Kidney (tissue), 14 donors: ENCODE measurements around the gene EN1. TPM values are rescaled to one million over a fixed set of nuclear protein-coding genes. Genes with fewer than 3 reads are reported as not detected.

Experiments
- DNase-seq, 5 donors: peaks; one replicate each; pipeline ENCODE4 v3.0.0-alpha.2; 2013 to 2020
- FAIRE-seq: peaks from 2 replicates; lab custom pipeline; 2012; peaks lifted over from hg19 to GRCh38; lab: Jason Lieb, UNC
- H3K27ac ChIP-seq, 2 donors: one replicate each; pipeline ENCODE4 v1.7.0; 2013; ENCODE audit warnings: low read depth in 2 of 2, low read length in 2 of 2, inconsistent platforms in 1 of 2
- H3K27me3 ChIP-seq: one replicate; pipeline ENCODE4 v1.7.1; 2013; ENCODE audit warnings: low read length, inconsistent platforms; ENCODE audit not compliant: control insufficient read depth, insufficient read depth
- H3K36me3 ChIP-seq, 3 donors: one replicate each; pipeline versions ENCODE4 v1.7.0 to v1.7.1; 2013; ENCODE audit warnings: low read length in 3 of 3, control low read depth in 1 of 3, inconsistent platforms in 1 of 3; ENCODE audit not compliant: insufficient read depth in 3 of 3, control insufficient read depth in 2 of 3
- H3K4me1 ChIP-seq, 3 donors: one replicate each; pipeline versions ENCODE4 v1.7.0 to v1.7.1; 2013; ENCODE audit warnings: low read length in 3 of 3, inconsistent platforms in 1 of 3, low read depth in 1 of 3; ENCODE audit not compliant: control insufficient read depth in 2 of 3, insufficient read depth in 2 of 3
- H3K4me3 ChIP-seq, 3 donors: one replicate each; pipeline versions ENCODE4 v1.7.0 to v1.8.1; 2013; ENCODE audit warnings: low read length in 3 of 3, control low read depth in 1 of 3, inconsistent platforms in 1 of 3
- H3K9ac ChIP-seq, 3 donors: one replicate each; pipeline versions ENCODE4 v1.7.0 to v1.7.1; 2013; ENCODE audit warnings: low read length in 3 of 3, control low read depth in 1 of 3, inconsistent platforms in 1 of 3
- H3K9me3 ChIP-seq, 3 donors: one replicate each; pipeline versions ENCODE4 v1.7.0 to v1.7.1; 2013; ENCODE audit warnings: low read length in 3 of 3, control low read depth in 1 of 3, inconsistent platforms in 1 of 3; ENCODE audit not compliant: control insufficient read depth in 2 of 3, insufficient read depth in 1 of 3
- intact Hi-C: fragments of 100-400 bp; cut with DNase I; formaldehyde crosslinking; loops from one replicate; pipeline ENCODE4 v1.11.1; 2022
- polyA plus RNA-seq: library from polyadenylated mRNA; stranded (reverse); fragments of 350-450 nt; fragmentation: Illumina TruSeq; extraction: RNeasy Lipid Tissue Mini Kit (QIAGEN cat#74804); gene quantifications from one replicate; pipeline ENCODE4 v1.2.3, GENCODE V29; 2014; ENCODE audit warnings: low read depth, low replicate concordance; ENCODE audit not compliant: insufficient read depth
- total RNA-seq: library from RNA; stranded (reverse); fragmentation: NEBNext Ultra II Directional; extraction: Animal tissue kit (Norgen Biotek cat#: 25700); gene quantifications from one replicate; pipeline ENCODE4 v1.2.1, GENCODE V29; 2021
- TF ChIP-seq, protein P1 (sequence below): IDR thresholded peaks from 3 replicates; pipeline ENCODE4 v1.5.1; 2012; ENCODE audit warnings: mild to moderate bottlenecking, moderate library complexity, borderline replicate concordance; ENCODE audit not compliant: insufficient read depth; ENCODE audit errors: extremely low read depth
- donor health status: control.
- donor health status: control.
- donor health status: control.
- donor health status: control.
- donor health status: control.
- donor health status: DM: yes; HTN: yes; CAD: no.
- donor health status: Normal renal cell carcinoma (clear cell type).

The EN1 gene
- total and polyA plus RNA-seq, 2 donors from 2014 or later, result 0.16 TPM; not detected in 1

DNA sequence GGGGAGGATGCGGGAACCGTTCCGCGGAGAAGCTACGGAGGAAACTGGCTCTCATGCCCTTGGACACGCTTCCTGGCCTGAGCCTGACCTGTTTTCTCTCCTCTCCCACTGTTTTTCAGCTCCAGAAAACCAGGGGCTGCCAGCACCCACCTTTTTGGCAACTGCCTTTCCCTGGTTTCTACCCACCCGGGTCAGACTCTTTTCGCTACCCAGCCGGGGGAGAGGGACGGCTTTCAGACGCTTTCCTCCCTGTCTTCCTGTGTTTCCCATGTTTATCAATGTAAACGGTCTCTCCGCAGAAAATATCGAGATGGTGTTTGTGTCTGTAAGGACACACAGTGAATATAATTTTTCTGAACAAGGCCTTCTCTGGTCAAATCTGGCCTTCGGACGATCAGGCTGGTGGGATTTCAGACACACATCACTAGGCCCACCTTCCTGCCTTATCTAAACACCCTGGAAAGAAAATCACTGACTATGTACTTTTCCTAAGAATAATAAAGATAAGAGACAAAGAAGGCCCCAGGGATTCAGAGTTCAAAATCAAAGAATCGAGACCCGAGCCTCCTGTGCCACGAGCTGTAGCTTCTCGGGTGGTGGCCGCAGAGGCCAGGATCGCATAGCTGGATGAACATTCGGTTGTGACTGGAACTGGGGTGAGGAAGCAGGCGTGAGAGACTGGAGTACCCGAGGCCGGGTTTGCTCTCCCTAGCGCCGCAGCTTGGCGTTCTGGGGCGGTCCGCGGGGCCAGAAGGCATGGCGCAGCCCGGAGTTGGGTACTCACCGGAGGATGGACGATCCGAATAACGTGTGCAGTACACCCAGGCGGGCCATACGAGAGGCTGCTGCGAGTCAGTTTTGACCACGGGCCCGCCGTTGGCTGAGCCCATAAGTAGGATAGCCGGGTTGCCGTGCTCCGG is 1.7 kb downstream of the EN1 start:
- Histone ChIP-seq H3K27me3 (peaks cover 69% of the 10 kb centered on the region), H3K4me1 (peaks cover 0 to 8% (median 0%) of the 10 kb centered on the region in 3 donors), H3K9me3 (no peaks in the 10 kb centered on the region), H3K4me3 (no peak overlapping the region), H3K27ac (no peak overlapping the region), H3K36me3 (no peaks in the 10 kb centered on the region), H3K9ac (no peak overlapping the region)
- DNase-seq (peak in 2 of 5 donors; percentile 43 to 73), FAIRE-seq (no peak)
- intact Hi-C loops, result no loop called here
- TF ChIP-seq, protein P1, sequence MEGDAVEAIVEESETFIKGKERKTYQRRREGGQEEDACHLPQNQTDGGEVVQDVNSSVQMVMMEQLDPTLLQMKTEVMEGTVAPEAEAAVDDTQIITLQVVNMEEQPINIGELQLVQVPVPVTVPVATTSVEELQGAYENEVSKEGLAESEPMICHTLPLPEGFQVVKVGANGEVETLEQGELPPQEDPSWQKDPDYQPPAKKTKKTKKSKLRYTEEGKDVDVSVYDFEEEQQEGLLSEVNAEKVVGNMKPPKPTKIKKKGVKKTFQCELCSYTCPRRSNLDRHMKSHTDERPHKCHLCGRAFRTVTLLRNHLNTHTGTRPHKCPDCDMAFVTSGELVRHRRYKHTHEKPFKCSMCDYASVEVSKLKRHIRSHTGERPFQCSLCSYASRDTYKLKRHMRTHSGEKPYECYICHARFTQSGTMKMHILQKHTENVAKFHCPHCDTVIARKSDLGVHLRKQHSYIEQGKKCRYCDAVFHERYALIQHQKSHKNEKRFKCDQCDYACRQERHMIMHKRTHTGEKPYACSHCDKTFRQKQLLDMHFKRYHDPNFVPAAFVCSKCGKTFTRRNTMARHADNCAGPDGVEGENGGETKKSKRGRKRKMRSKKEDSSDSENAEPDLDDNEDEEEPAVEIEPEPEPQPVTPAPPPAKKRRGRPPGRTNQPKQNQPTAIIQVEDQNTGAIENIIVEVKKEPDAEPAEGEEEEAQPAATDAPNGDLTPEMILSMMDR, result no peak

DNA sequence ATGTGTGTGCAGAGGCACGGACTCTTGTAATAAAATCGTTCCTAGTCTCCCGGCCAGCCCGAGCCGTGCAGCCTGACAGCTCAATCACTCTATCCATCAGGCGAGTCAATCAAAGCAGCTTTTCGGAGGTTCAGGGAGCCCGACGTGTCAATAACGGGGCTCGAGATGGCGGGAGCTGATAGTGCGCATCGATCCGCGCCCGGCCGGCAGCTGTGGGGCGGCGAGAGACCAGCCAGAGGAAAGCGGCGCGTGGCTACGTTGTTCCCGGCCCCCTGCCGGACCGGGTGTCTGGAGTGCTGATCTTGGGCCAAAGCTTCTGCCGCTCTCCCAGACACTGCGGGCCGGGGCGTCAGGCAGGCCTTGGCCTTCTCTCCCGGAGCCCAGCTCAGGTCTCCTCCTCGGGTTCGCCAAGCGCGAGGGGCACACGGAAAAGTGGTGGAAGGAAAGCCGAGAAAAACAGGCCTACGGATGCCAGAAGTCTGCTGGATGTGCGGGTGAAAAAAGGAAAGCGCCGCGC is 2.4 kb downstream of the EN1 start:
- H3K27ac ChIP-seq, result no peak overlapping the region
- H3K9ac ChIP-seq, result no peak overlapping the region
- peak in 2 of 5 donors; percentile 28 to 55 for DNase-seq

DNA sequence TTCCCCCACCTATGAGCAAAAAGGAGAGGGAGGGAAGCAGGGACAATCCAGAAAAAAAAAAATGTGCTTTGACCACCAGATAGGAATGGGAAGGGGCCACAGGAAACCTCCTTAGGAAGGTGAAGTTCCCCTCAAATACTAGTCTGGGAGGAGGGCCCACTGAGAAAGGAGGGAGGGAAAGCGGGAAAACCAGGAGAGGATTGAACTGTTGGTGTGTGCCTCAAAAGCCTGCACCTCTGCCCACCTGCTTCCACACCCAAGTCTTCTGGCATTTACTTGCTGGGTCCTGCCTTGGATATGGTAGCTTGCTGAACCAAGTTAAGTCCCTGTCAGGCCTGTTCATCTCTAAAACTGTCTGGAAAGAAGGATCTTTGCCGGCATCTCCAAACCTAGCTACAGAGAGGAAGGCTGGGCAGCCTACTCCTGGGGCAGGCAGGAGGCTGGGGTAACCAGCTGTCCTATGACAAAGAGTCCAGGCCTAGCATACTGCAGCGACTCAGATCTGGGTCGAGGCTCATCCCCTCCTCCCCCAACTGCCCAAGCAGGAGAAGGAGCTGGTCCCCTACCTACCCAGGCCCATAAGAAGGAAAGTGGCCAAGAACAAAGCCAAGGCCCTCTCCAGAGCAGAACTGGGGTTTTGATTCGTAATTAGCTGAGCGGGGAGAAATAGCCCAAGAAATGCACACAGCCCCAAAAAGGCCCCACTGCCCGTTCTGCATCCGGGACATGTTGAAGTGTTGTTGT is 3.0 kb downstream of the EN1 start:
- TF ChIP-seq, protein P1, result no peak
- Histone ChIP-seq H3K4me1 (peaks cover 0 to 8% (median 0%) of the 10 kb centered on the region in 3 donors), H3K4me3 (no peak overlapping the region), H3K9ac (no peak overlapping the region), H3K9me3 (no peaks in the 10 kb centered on the region), H3K27me3 (peaks cover 72% of the 10 kb centered on the region), H3K27ac (no peak overlapping the region), H3K36me3 (no peaks in the 10 kb centered on the region)
- intact Hi-C loops, result no loop called here
- DNase-seq (peak in 1 of 5 donors; percentile 38), FAIRE-seq (no peak)

More for the DNA sequence above, 2.4 kb downstream of the EN1 start:
- no peaks in the 10 kb centered on the region for H3K9me3 ChIP-seq
- no peaks in the 10 kb centered on the region for H3K36me3 ChIP-seq
- TF ChIP-seq, protein P1, result no peak
- H3K27me3 ChIP-seq, result peaks cover 69% of the 10 kb centered on the region
- intact Hi-C loops, result no loop called here
- H3K4me3 ChIP-seq, result no peak overlapping the region
- peaks cover 0 to 8% (median 0%) of the 10 kb centered on the region in 3 donors for H3K4me1 ChIP-seq
- FAIRE-seq, result no peak
